HG03066 (cell line): ENCODE data around the gene PSMA1.
A peak's percentile ranks its signal among the peaks of the same experiment; 100 is the strongest.
"Not testable (repeated sequence)": the region's sequence is repeated elsewhere in the genome, so short reads cannot be mapped to it uniquely, and the experiment has no call there.

Experiments
- ATAC-seq: cut with Tn5 transposase; IDR thresholded peaks from one replicate; pipeline ENCODE4 v1.9.1; 2021; ENCODE audit warnings: low read depth; ENCODE audit not compliant: unreplicated experiment

Gene PSMA1

DNA sequence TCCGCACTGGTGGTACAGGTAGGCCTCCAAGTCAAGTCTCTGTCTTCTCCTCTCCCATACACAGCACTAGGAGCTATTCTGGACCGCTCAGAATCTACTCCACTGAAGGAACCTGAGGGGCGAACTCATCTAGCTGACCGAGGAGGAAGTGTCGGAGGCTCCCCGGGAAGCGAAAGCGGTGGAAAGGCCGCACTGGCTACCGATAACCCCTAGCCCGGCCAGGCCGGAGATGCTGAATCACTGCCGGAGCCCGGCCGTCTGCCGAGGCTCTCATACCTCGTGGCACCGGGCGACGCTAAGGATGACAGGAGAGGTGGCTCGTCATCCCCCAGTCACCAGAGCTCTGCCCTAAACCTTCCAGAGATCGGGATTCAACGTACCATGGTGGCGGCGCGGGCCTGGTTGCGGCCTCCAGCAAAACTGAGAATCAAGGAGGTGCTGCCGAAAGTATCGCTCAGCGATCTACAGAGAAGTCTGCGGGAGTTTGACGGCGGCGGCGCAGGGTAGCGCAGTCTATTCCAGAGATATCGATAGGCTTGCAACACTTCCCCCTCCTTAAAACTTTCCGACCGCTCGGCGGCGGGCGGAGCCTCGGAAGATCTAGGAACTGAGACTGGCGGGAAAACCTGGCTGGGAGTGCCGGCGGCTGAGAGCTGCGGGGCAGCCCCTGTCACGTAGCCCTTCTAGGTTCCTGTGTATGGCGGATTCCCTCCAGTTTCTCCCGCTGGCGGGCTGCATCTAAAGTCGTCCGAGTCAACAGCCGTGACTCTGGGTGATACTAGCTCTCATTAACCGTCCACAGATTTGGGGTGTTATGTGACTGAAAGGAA, at the start of gene PSMA1:
PSMA1 (minus strand) TSS at position 470 of the 830 bp plus-strand sequence; CDS start at position 383, 87 bp downstream.
- peak; percentile 94 for ATAC-seq

DNA sequence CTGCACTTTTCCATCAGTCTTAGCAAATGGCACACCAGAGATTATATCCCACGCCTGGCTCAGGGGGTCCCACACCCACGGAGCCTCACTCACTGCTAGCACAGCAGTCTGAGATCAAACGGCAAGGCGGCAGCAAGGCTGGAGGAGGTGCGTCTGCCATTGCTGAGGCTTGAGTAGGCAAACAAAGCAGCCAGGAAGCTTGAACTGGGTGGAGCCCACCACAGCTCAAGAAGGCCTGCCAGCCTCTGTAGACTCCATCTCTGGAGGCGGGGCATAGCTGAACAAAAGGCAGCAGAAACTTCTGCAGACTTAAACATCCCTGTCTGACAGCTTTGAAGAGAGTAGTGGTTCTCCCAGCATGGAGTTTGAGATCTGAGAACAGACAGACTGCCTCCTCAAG, 49.3 kb upstream of the PSMA1 start:
- ATAC-seq: not testable (repeated sequence)

GRCh38 chr11:14567064-14567651, 47.0 kb upstream of the PSMA1 start:
- ATAC-seq: no peak

DNA sequence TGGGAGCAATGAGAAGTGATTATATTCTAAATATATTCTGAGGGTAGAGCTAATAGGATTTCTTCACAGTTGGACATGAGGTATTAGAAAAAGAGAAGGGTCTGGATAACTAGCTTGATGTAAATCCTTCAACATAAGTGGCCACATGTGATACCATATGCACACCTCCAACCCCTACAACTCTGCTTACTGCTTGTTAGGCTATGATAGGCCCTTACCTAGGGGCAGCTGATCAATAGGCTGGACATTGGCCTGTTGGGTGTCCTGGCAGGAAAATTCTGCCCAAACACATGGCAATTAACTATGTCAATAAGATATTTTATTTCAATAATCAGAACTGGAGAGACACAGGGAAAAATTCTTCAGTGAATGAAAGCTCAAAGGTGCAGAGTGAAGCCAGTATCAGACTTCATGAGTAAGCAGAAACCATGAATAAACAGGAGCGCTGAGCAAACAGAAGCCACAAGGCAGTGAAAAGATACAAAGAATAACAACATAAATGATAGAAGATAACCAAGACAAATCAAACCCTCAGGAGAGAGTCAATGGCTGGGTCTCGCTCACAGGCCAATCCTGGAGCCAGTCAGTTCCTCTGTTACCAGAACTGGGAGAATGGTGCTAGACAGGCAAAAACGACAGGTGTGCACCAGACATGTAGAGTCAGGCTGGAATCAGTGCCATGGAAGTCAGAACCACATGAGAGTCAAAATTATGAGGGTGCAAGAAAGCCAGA, 46.3 kb upstream of the PSMA1 start:
- no peak for ATAC-seq

DNA sequence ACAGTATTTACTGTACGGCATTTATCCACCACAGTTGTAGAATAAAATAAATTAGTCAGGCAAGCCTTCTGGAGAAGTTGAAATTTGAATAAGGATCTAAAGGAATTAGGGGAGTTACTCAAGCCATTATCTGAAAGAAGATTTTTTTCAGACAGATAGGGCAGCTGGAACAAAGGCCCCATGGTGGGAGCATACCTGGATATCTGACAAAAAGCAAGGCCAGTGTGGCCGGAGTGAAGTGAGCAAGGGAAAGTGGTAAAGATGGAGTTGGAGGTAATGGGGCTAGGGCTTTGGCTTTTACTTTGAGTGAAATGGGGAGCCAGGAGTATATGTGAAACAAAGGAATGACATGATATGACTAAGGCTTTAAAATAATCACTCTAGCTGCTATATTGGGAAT, 45.7 kb upstream of the PSMA1 start:
- ATAC-seq: no peak

DNA sequence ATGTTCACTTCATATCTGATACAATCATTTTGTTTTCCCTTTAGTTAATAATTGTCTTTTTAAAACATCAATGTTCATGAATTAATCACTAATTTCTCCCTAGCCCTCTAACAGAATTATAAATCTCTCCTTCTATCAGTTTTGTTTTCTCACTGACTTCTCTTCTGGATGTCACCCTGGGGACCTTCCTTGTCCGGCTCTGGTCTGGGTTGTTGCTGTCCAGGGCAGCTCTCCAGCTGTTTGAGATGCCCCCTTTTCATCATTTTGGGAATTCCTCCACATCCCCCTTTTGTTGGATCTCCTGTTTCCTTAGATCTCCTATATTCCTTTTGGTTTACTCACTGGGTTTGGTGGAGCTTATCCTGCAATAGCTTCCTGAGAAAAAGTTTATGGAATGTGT, 35.6 kb upstream of the PSMA1 start:
- no peak for ATAC-seq

GRCh38 chr11:14554959-14555358, 34.8 kb upstream of the PSMA1 start:
- ATAC-seq: no peak

- ATAC-seq: no peak
Measured at GRCh38 chr11:14552089-14552488, 31.9 kb upstream of the PSMA1 start.

- no peak for ATAC-seq
Measured at GRCh38 chr11:14551380-14551779, 31.2 kb upstream of the PSMA1 start.

DNA sequence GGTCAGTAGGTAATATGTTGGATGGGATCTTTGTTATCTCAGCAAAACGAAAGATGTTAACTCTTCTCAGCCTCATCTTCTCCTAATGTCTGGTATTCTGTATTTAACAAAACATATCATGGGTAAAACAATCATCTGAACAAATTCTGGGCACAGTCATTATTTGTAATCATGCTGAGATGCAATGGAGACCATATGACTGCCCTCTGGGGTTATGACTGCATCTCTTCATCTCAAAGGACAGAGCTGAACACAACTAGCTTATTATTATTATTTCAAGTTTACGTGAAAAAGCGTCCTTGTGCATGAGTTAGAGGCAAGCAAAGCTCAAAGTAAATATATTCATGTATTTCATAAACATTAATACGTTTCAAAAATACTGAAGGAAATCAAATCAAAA, 29.7 kb upstream of the PSMA1 start:
- no peak for ATAC-seq

GRCh38 chr11:14547440-14547839, 27.3 kb upstream of the PSMA1 start:
- ATAC-seq: no peak

- no peak for ATAC-seq
Measured at GRCh38 chr11:14546672-14547071, 26.5 kb upstream of the PSMA1 start.

GRCh38 chr11:14544611-14545010, 24.4 kb upstream of the PSMA1 start:
- peak; percentile 77 for ATAC-seq

DNA sequence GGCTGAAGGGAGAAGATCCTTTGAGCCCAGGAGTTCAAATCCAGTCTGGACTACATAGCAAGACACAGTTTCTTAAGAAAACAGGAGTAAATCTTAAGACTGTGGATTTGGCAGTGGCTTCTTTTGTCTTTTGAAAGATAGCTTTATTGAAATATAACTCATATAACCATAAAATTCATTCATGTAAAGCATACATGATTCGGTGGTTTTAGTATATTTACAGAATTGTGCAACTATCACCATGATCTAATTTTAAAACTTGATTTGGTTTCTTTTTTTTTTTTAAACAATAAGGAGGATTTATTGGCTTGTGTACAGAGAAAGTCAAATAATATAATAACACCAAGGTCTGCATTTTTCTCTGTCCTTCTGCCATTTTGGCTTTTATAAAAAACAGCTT, 23.1 kb upstream of the PSMA1 start:
- no peak for ATAC-seq

DNA sequence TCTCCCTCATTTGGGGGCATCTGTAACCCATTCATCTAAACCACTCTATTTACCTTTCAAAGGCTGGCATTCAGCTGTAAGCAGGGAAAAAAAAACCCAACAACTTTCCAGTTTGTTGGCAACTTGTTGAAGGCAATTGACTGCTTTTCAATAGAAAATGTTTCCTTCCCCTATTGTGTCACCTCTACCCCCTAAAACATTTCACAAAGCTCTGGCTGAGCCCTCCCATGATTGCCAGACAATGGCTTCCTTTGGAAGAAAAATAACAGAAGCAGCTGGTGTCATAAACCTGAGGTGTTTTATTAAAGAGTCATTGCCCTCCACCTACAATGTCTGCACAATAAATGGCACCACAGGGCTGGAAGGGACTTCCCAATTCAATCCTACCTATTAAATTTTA, 22.1 kb upstream of the PSMA1 start:
- ATAC-seq: no peak

DNA sequence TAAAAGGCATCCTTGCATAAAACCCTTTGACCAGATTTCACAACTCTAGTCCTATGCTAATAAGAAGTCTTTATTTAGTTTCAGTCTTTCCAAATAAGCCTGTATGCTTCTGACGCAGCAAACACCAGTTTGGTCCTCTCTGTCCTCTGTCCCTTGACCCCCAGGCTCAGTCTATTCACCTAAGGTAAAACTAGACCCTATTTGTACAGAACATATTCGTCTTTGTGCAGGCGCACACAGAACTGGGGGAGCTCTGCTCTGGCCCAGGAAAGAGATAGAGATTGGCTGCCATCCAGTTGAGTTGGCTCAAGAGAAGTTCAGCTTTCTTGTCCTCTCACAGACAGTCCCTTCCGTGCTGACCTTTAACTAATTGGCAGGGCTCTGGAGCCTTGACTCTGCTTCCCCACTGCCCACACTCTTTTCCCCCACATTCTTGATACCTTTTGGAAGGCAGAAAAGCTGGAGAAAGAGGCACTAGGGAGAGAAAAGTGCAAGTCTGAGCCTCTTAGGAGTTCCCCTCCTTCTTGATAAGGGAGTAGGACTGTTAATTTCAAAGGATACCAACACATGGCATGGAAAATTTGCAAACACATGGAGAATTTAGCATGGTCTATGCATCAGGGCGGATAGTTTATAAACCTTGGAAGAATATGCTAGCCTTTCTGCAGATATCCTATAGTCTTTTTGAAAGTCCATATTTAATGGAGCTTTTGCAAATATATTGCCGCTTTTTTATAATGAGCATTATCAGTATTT, 21.2 kb upstream of the PSMA1 start:
- no peak for ATAC-seq

DNA sequence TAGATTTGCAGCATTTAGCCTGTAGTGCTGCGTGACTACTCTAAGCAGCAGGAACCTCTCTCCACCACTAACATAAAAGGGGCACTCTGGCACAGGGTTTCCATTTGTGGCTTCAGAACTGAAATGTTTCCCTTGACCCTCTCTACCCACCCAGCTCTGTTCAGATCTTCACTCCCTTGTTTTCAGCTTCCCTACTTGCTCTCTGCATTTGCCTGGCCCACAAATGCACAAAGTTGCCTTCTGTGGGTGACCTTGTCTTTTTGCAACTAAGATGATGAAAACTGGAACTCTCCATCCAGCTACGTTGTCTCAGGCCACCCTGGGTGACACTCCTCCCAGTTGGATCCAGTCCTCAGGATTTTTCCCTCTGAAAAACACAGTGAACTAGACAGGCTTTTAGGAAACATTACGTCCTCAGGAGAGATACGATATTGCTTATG, 19.8 kb upstream of the PSMA1 start:
- no peak for ATAC-seq

DNA sequence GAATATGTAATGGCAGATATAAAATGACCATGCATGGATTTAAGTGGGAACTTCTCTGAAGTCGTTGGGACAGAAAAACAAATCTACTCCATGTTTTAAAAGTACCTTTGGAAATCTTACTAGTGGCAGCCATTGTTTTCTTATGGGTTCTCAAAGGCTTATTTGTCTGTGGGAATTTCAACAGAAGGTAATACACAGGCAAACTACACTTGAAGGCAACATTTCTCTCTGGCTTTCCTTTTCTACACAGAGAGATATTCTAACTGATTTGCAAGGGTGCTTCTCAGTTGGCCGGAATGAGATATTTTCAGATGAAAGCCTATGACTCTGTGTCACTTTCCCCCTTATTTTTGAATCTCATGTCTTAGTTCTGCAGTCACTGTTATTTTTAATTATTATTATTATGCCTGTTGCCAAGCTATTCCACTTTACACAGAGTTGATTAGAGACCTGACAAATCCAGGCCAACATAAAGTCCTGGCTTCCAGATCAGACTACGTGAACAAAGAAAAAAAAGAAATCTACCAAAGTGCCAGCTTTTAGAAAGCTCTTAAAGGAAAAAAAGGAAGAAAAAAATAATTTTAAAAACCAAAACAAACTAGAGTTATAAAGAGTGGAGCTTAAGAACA, 18.9 kb upstream of the PSMA1 start:
- ATAC-seq: no peak

GRCh38 chr11:14538271-14538925, 18.2 kb upstream of the PSMA1 start:
- ATAC-seq: no peak

DNA sequence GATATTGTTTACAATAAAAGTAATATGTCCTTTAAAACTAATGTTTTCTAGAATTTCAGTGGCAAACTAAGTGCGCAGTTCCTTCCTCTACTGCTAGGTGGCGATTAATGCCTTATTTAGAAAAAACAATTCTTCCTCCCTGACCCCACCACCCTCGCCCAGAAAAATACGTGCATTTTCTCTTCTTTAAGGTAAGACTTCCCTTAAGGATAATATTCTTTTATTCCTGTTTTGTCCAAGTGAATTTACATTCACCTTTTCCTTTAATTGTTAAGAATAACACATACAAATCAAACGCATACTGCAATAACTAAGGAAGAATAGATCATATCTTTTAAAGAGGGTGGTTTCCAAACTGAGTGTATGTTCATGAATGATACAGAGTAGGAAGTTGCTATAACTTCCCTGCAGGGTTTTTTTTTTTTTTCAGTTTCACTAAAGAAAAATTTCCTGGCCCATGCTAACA, 17.0 kb upstream of the PSMA1 start:
- ATAC-seq: peak; percentile 75
